Endothelial cell of hepatic sinusoid (primary cell): ENCODE results near the gene SMG6.
"Not testable (repeated sequence)": the region's sequence is repeated elsewhere in the genome, so short reads cannot be mapped to it uniquely, and the experiment has no call there.

Experiments
- in situ Hi-C: cut with HindIII; loops from 2 replicates; pipeline ENCODE4 v1.10.0; 2017; ENCODE audit warnings: low sequenced_read_pairs

Gene SMG6

GRCh38 chr17:2211661-2212399, 91.8 kb downstream of the SMG6 start:
- in situ Hi-C loops, result no loop called here

DNA sequence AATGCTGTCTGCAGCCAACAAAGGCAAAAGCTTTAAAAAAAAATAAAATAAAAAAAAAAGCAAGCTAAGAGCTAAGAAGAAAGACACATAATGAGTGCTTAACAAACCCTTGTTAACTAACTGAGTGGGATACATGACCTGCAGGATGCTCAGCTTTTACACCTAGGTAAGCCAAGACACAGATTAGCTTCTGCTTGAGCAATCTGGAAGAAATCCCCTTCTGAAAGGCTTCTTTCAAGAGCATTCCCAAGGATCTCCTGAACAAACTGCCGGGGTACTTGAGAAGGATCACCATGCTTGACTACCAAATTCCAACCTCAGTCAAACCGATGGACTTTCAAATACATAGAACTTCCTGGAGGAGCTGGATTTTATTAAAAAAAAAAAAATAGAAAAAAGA, 92.9 kb downstream of the SMG6 start:
- in situ Hi-C loops, result no loop called here

GRCh38 chr17:2207815-2208515, 95.6 kb downstream of the SMG6 start:
- in situ Hi-C loops, result no loop called here

DNA sequence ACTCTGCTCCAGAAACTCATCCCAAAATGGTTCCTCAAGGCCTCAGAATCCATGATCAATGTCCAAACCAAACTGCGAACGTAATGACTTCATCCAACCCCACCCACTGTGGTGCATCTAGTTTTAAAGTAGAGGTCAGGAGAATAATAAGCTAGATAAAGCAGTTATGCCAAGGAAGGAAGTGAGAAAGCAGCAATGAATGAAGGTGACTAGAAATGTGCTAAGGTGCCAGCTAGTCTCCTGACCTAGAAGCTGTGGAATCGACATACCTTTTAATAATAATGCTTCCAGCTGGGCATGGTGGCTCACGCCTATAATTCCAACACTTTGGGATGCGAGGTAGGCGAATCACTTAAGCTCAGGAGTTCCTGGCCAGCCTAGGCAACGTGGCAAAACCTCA, 99.2 kb downstream of the SMG6 start:
- in situ Hi-C loops, result no loop called here

DNA sequence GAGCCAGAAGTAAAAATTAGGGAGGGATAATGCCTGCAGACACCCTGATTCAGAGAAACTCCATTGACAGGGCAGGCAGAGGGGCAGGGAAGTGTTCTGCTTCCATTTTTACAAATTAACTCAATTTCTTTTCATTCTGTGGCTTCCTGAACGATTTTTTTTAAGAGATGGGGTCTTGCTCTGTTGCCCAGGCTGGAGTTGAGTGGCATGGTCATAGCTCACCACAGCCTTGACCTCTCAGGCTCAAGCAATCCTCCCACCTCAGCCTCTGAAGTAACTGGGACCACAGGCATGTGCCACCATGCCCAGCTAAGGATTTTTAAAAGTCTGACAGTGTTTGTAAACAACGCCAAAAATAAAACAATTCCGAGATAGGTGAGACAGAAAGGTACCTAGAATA, 99.8 kb downstream of the SMG6 start:
- in situ Hi-C loops, result no loop called here

DNA sequence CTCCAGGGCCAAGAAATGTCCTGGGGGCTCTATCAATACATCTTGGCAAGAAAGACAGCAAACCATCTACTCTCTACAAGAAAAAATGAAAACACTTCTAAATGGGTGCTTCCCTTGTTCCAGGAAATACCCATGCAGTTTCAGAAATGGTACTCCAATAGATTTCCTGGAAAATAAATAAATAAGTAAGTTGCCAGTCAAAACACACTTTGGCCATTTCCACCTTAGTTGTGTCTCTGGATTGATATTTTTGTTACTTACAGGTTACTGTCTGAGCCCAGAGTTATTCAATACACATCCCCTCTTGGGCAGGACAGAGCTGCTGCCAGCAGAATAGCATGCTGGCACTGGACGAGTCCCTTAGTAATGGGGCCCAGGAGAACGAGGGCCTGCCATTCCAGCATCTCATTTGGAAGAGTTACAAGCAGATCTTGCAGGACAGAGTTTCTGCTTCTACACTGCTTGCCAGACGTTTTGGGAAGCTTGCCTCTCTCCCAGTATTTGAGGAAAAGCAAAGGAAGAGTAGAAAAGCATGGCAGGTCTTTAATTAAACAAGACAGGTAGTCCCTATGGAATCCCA, 100.5 kb downstream of the SMG6 start:
- in situ Hi-C loops, result no loop called here

- in situ Hi-C loops, result no loop called here
These were observed 101.1 kb downstream of the SMG6 start for GRCh38 chr17:2202302-2202995.

DNA sequence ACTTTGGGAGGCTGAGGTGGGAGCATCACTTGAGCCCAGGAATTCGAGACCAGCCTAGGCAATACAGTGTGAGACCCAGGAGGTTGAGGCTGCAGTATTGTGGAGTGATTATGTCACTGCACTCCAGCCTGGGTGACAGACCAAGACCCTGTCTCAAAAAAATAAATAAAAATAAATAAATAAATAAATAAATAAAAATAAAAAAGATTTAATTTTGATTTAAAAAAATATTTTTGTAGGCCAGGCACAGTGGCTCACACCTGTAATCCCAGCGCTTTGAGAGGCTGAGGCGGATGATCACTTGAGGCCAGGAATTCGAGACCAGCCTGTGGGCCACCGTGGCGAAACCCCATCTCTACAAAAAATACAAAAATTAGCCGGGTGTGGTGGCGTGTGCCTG, 104.2 kb downstream of the SMG6 start:
- in situ Hi-C loops, result not testable (repeated sequence)

DNA sequence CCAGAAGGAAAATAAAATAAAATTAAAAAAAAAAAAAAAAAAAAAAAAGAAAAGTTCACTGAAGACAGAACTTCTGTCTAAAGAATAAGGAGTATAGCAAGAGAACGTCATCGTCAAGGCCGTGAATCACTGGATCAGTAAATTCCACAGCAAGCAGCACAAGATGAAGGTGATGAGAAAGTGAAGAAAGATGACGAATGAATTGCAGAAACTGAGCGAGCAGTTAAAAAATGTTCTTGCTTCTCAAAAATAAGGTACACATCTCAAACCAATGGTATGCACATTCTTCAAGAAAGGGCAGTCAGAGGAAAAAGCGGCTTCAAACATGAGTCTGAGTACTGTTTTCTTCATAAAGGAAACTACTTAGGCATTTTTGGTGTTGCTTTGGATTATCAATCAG, 104.7 kb downstream of the SMG6 start:
- in situ Hi-C loops, result no loop called here

DNA sequence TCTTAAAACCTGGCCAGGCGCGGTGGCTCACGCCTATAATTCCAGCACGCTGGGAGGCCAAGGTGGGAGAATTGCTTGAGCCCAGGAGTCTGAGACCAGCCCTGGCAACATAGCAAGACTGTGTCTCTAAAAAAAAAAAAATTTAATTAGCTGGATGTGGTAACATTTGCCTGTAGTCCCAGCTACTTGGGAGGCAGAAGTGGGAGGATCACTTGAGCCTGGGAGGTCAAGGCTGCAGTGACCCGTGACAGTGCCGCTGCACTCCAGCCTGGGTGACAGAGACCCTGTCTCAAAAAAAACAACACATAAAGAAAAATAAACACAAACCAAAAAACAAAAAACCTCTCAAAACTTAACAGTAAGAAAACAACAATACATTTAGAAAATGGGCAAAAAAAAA, 106.3 kb downstream of the SMG6 start:
- in situ Hi-C loops, result no loop called here

DNA sequence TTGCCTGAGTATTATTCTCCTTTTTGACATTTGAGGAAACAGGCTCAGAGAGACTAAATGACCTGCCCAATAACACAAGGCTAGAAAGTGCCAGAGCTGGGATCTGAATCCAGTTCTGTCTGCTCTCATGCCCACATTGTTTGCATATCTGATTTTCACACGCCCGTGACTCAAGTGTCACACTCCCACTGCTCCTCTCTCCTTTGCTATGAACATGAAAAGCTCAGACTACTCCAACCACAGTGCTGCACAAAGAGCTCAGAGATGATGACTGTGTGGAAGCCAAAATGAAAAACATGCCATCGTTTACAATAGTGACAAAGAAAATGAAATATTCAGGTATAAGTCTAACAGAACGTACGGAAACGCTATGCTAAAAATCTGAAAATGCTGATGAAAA, 107.9 kb downstream of the SMG6 start:
- in situ Hi-C loops, result no loop called here

DNA sequence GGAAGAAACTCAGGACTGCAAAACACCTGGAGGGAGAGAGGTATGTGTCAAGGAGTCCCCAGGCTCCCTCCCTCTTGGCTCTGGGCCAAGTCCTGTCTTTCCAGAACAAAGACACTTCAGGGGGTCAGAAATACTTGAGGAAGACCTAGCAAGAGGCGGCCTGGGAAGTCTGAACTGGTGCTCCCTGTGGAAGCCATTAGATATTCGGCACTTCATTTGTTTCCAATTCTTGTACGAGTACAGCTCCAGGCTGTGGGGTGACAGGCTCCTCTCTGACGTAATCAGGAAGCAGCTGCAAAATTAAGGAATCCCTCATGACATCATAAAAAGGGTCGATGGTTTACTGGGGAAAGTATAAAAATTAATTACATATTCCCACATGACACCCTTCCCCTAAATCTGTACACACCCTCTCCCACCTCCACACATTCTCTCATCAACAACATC, 108.7 kb downstream of the SMG6 start:
- in situ Hi-C loops, result no loop called here

DNA sequence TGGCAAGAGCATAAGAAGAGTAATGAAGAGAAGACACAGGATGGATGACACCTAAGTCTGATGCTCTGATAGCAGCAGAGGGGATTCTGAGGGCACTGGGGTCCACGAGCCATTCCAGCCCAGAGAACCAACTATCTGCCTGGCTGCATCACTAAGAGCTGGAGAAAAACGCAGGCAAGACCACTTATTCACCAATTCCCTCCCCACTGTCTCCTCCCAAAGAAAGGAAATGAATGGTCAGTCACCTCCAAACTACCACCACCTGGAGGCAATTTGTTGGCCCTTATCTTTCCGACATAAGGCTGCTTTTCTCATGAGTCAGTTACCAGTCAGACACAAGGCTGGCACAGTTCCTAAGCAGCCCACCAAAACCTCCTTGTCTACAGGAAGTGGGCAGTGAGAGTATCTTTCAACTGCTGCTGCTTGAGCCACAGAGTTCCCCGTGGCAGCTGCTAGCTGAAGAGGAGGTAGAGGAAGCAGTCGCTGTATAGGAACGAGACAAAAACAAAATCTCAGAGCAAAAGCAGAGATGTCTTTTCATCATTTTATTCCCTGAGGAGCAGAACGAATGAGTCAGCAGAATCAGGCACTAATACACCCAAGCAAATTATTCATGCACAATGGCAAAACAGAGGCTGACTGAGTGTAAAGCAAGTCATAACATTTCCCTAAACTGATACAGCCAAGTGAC, 111.1 kb downstream of the SMG6 start:
- in situ Hi-C loops, result no loop called here

GRCh38 chr17:2191785-2192184, 111.8 kb downstream of the SMG6 start:
- in situ Hi-C loops, result no loop called here

GRCh38 chr17:2191227-2191626, 112.4 kb downstream of the SMG6 start:
- in situ Hi-C loops, result no loop called here

- in situ Hi-C loops, result no loop called here
These were observed 113.6 kb downstream of the SMG6 start for GRCh38 chr17:2190014-2190413.

- in situ Hi-C loops, result no loop called here
These were observed 114.5 kb downstream of the SMG6 start for GRCh38 chr17:2188971-2189630.

- in situ Hi-C loops, result no loop called here
These were observed 115.8 kb downstream of the SMG6 start for GRCh38 chr17:2187758-2188157.

- in situ Hi-C loops, result no loop called here
These were observed 116.6 kb downstream of the SMG6 start for GRCh38 chr17:2186937-2187336.
